Measurements from ENCODE around the gene ZEB2.

DNA sequence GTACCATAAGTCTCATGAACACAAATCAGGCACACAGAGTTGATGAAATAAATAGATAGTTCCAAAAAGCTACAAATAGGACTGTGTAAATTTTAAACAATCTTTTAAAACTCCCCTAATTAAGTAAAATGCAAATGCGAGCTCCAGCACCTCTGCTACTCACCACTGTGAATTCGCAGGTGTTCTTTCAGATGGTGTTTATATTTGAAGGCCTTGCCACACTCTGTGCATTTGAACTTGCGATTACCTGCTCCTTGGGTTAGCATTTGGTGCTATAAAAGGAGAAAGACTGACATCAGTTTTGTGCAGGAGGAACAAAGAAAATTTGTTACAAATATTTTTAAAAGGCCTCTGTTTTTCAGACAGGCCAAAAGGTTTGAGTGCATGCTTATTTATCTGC lies 118.9 kb downstream of the ZEB2 start:
- TF ChIP-seq CTCF (conservative IDR thresholded peaks at IDR 0.05; ENCODE audit: low read length) (no peak), EZH2phosphoT487 (IDR thresholded peaks at IDR 0.05; ENCODE audit: borderline replicate concordance, low read depth, low read length) (no peak)

Measured in OCI-LY7 (cell line).